Measurements from ENCODE around the gene ZNHIT6.
A peak's percentile ranks its signal among the peaks of the same experiment; 100 is the strongest.

- TF ChIP-seq CTCF (IDR thresholded peaks at IDR 0.05; ENCODE audit: control extremely low read depth in 1 of 3, insufficient read depth in 1 of 3, low read depth in 1 of 3, low read length in 3 of 3) (peak in 2 of 3 experiments; percentile 39 to 47; a peak in 3 of 4 replicates), POLR2A (IDR thresholded peaks at IDR 0.05; ENCODE audit: control extremely low read depth in 1 of 2, low read depth in 2 of 2, low read length in 2 of 2) (peak; percentile 63 to 79; a peak in 2 of 3 replicates), CTBP2 (IDR thresholded peaks at IDR 0.05; ENCODE audit: borderline replicate concordance, insufficient read depth, insufficient read length, low read length) (peak; percentile 72), SP2 (IDR thresholded peaks at IDR 0.05; ENCODE audit: low read length) (no peak)
These were observed at the start of gene ZNHIT6 for GRCh38 chr1:85707990-85708828.
